AG09309 (cell line): ENCODE data around the gene VAPA.
"Not testable (repeated sequence)": the region's sequence is repeated elsewhere in the genome, so short reads cannot be mapped to it uniquely, and the experiment has no call there.

Experiments used
- DNase-seq: peaks from one replicate; pipeline ENCODE4 v3.0.0-alpha.2; 2010; ENCODE audit warnings: low read depth
- H3K4me3 ChIP-seq: 2 replicates; pipeline ENCODE4 v1.5.1; 2011; ENCODE audit warnings: mild to moderate bottlenecking, low read depth, low read length, moderate library complexity; ENCODE audit not compliant: control insufficient read depth
- TF ChIP-seq, protein P1 (sequence below): IDR thresholded peaks from 2 replicates; pipeline ENCODE4 v1.5.1; 2011; ENCODE audit warnings: mild to moderate bottlenecking, low read depth, low read length, inconsistent platforms; ENCODE audit not compliant: insufficient read depth, control insufficient read depth; ENCODE audit errors: missing control alignments

Gene VAPA

DNA sequence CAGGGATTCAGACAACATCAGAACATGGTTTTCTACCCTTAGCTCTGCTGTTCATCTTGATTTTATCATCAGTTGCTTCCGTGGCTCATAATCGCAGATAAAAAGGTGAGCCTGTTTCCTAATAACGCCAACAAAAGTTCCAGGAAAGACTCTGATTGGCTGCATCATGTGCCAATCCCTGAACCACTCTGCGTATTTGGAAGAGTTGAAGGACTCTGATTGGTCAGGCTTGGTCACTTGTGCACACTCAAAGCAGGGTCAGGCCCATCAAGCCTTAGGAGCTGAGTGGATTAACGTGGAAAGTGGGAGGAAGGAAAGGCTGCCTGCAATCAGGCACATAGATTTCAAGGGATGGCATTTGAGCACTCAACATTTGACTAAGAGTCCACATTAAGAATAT, 16.7 kb upstream of the VAPA start:
- TF ChIP-seq, protein P1, sequence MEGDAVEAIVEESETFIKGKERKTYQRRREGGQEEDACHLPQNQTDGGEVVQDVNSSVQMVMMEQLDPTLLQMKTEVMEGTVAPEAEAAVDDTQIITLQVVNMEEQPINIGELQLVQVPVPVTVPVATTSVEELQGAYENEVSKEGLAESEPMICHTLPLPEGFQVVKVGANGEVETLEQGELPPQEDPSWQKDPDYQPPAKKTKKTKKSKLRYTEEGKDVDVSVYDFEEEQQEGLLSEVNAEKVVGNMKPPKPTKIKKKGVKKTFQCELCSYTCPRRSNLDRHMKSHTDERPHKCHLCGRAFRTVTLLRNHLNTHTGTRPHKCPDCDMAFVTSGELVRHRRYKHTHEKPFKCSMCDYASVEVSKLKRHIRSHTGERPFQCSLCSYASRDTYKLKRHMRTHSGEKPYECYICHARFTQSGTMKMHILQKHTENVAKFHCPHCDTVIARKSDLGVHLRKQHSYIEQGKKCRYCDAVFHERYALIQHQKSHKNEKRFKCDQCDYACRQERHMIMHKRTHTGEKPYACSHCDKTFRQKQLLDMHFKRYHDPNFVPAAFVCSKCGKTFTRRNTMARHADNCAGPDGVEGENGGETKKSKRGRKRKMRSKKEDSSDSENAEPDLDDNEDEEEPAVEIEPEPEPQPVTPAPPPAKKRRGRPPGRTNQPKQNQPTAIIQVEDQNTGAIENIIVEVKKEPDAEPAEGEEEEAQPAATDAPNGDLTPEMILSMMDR = no peak
- no peak overlapping the region for H3K4me3 ChIP-seq

DNA sequence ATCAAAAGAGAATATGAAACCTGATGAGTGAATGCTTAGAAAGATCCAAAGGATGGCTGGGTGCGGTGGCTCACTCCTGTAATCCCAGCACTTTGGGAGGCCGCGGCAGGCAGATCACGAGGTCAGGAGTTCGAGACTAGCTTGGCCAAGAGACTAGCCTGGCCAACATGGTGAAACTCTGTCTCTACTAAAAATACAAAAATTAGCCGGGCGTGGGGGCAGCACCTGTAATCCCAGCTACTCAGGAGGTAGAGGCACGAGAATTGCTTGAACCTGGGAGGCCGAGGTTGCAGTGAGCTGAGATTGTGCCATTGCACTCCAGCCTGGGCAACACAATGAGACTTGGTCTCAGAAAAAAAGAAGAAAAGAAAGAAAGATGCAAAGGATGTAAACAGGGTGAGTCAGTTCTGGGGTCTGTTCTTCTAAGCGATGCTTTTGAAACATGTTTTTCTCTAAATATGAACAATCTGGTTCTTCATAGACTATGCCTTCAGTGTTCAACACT, 16.0 kb upstream of the VAPA start:
- DNase-seq, H3K4me3 ChIP-seq: not testable (repeated sequence)

More for the DNA sequence above, 16.7 kb upstream of the VAPA start:
- DNase-seq = no peak

DNA sequence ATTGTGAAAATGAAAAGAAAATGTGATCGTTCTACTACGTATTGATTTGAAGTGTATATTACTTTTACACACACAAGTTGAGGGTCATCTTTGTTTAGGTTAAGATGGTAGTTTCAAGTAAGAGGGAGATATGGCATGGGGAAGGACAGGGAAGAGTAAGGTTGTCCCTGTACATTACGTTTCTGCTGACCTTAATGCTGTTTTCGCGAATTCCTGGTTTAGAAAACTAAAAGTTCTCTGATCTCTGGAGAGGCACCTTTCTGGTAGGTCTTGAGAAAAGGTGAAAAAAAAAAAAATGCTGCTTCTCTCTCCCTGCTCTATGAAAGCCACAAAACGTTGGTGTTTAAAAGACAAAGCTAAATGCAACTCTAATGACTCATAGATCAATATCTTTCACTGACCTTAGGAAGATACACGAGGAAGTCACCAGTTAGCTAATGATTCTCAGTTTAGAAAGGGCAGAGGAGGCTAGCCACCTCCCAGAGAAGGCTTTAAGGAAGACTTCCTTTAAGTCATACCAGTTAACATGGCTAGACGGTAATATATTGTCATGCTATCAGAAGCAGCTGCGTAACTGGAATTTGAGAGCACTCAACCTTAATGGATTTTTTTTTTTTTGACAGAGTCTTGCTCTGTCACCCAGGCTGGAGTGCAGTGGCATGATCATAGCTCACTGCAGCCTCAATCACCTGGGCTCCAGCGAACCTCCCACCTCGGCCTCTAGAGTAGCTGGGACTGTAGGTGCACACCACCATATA, 14.8 kb upstream of the VAPA start:
- TF ChIP-seq, protein P1 = no peak
- no peak overlapping the region for H3K4me3 ChIP-seq
- no peak for DNase-seq

DNA sequence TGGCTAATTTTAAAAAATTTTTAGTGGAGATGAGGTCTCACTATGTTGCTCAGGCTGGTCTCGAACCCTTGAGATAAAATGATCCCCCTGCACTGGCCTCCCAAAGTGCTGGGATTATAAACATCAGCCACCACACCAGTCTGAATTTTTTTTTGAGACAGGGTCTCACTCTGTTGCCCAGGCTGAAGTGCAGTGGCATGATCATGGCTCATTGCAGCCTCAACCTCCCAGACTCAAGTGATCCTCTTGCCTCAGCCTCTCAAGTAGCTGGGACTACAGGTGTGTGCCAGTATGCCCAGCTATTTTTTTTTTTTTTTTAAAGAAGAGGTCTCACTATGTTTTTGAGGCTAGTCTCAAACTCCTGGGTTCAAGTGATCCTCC, 14.3 kb upstream of the VAPA start:
- not testable (repeated sequence) for H3K4me3 ChIP-seq, DNase-seq

DNA sequence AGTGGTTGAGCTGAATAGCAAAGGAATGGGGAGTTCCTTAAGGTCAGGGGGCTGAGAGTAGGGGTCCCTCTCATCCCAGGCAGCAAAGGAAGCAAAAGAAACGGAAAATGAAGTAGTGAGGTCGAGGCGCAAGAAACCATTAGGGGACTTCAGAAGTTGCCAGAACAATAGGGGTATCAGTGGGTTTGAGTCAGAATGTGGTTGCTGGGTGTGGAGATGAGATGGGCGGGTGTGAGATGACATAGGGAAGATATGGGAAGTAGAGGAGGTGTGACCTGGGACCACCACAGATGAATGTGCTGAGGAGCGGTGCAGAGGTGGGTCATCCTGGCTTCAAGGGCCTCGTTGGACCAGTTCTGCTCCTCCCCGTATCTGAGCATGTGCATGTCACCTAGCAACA, 13.1 kb upstream of the VAPA start:
- TF ChIP-seq, protein P1 = no peak

DNA sequence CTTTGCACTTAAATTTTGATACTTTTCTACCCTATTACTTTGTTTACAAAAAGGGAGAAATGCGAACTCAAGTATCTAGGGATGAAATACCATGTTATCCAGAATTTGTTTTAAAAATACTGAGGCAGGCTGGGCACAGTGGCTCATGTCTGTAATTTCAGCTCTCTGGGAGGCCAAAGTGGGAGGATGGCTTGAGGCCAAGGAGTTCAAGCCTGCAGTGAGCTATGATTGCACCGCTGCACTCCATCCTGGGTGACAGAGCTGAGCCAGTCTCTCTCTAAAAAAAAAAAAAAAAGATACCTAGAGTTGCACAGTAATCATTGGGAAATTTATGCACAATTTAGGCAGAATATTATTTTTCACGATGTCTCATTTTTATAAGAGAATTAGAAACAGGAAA, 12.4 kb upstream of the VAPA start:
- no peak for DNase-seq
- no peak overlapping the region for H3K4me3 ChIP-seq

More for the DNA sequence above, 13.1 kb upstream of the VAPA start:
- no peak for DNase-seq
- H3K4me3 ChIP-seq = no peak overlapping the region

DNA sequence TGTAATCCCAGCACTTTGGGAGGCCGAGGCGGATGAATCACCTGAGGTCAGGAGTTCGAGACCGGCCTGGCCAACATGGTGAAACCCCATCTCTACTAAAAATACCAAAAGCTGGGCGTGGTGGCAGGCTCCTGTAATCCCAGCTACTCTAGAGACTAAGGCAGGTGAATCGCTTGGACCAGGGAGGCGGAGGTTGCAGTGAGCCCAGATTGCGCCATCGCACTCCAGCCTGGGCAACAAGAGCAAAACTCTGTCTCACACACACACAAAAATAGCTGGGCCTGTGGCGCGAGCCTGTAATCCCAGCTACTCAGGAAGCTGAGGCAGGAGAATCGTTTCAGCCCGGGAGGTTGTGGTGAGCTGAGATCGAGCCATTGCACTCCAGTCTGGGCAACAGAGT, 11.6 kb upstream of the VAPA start:
- DNase-seq, H3K4me3 ChIP-seq: not testable (repeated sequence)

More for the DNA sequence above, 12.4 kb upstream of the VAPA start:
- TF ChIP-seq, protein P1 = no peak

DNA sequence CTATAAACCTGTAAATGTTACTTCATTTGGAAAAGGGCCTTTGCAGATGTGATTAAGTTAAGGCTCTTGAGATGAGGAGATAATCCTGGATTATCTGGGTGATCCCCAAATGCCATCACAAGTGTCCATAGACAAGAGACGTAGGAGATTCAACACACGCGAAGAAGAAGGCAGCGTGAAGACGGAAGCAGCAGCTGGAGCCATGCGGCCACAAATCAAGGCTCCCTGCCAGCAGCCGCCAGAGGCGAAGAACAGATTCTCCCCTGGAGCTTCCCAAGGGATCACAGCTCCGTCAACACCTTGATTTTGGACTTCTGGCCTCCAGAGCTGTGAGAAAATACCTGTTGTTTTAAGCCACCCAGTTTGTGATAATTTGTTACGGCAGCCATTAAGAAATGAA, 11.0 kb upstream of the VAPA start:
- H3K4me3 ChIP-seq = no peak overlapping the region
- TF ChIP-seq, protein P1 = no peak
- DNase-seq = no peak
